ENCODE data around the gene KRTAP9-9. TPM values are rescaled to one million over a fixed set of nuclear protein-coding genes. Genes with fewer than 3 reads are reported as not detected.

The KRTAP9-9 gene
- total RNA-seq, 1 donor = not detected

DNA sequence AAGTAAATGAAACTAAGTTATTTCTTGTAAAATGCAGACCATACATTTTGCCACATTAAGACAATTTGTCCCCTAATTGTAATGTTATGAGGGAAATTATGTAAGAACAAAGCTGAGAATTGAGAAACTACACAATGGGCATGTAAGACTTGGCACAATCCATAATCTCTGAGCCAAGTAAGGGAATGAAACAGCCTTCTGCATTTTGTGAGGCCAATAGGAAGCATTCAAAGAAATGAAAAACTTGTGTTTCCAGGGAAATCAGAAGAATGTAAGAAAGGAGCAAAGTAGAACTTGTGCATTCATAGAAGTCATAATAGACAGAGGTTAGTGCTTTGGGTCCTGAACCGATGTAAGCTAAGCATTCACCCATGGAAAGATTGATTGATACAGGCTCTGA, 3.9 kb upstream of the KRTAP9-9 start:
- H3K36me3 ChIP-seq (ENCODE audit: insufficient read depth, low read length) = no peaks in the 10 kb centered on the region
- no peaks in the 10 kb centered on the region for H4K20me1 ChIP-seq (ENCODE audit: insufficient read depth, low read length)
- H2AFZ ChIP-seq (ENCODE audit: low read length) = no peak overlapping the region
- no peak overlapping the region for H3K4me2 ChIP-seq (ENCODE audit: insufficient read depth, low read length)
- H3K9me3 ChIP-seq (ENCODE audit: low read depth, low read length) = no peaks in the 10 kb centered on the region
- H3K4me1 ChIP-seq (ENCODE audit: insufficient read depth, low read length) = no peaks in the 10 kb centered on the region
- TF ChIP-seq, protein P1, sequence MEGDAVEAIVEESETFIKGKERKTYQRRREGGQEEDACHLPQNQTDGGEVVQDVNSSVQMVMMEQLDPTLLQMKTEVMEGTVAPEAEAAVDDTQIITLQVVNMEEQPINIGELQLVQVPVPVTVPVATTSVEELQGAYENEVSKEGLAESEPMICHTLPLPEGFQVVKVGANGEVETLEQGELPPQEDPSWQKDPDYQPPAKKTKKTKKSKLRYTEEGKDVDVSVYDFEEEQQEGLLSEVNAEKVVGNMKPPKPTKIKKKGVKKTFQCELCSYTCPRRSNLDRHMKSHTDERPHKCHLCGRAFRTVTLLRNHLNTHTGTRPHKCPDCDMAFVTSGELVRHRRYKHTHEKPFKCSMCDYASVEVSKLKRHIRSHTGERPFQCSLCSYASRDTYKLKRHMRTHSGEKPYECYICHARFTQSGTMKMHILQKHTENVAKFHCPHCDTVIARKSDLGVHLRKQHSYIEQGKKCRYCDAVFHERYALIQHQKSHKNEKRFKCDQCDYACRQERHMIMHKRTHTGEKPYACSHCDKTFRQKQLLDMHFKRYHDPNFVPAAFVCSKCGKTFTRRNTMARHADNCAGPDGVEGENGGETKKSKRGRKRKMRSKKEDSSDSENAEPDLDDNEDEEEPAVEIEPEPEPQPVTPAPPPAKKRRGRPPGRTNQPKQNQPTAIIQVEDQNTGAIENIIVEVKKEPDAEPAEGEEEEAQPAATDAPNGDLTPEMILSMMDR (IDR thresholded peaks at IDR 0.05; ENCODE audit: extremely low read depth, low read depth, low read length) = no peak
- no peak overlapping the region for H3K27ac ChIP-seq (ENCODE audit: low read depth, low read length)
- H3K27me3 ChIP-seq (ENCODE audit: insufficient read depth, low read length) = no peaks in the 10 kb centered on the region
- no peaks in the 10 kb centered on the region for H3K79me2 ChIP-seq (ENCODE audit: insufficient read depth, low read length)
- no peak overlapping the region for H3K4me3 ChIP-seq (ENCODE audit: insufficient read depth, low read length)
- no peak for DNase-seq (ENCODE audit: insufficient read length, low spot score, missing footprints)

DNA sequence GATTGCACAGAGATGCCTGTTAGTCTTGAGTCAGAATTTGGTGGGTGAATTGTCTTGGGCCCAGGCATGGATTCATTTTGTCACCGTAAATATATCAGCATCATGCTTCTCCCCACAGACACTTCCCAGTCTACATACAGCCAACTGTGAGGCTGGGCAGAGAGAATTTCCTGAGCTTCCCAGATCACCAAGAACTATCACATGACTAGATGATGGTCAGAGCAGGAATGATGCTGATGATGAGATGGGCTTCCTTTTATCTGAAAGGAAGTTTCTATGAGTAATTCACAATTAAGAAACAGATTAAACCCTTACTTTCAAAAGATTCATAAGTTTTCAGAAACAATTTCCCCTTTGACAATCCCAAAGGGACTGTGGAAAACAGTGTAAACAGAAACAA, 323 bp upstream of the KRTAP9-9 start:
- H3K79me2 ChIP-seq (ENCODE audit: insufficient read depth, low read length) = no peaks in the 10 kb centered on the region
- DNase-seq (ENCODE audit: insufficient read length, low spot score, missing footprints) = peak; percentile 22
- H2AFZ ChIP-seq (ENCODE audit: low read length) = no peak overlapping the region
- H3K4me3 ChIP-seq (ENCODE audit: insufficient read depth, low read length) = no peak overlapping the region
- H3K9me3 ChIP-seq (ENCODE audit: low read depth, low read length) = no peaks in the 10 kb centered on the region
- H3K27me3 ChIP-seq (ENCODE audit: insufficient read depth, low read length) = no peaks in the 10 kb centered on the region
- TF ChIP-seq, protein P1 (IDR thresholded peaks at IDR 0.05; ENCODE audit: extremely low read depth, low read depth, low read length) = no peak
- H3K27ac ChIP-seq (ENCODE audit: low read depth, low read length) = no peak overlapping the region
- no peaks in the 10 kb centered on the region for H4K20me1 ChIP-seq (ENCODE audit: insufficient read depth, low read length)
- no peak overlapping the region for H3K4me2 ChIP-seq (ENCODE audit: insufficient read depth, low read length)
- no peaks in the 10 kb centered on the region for H3K36me3 ChIP-seq (ENCODE audit: insufficient read depth, low read length)
- H3K4me1 ChIP-seq (ENCODE audit: insufficient read depth, low read length) = no peaks in the 10 kb centered on the region

DNA sequence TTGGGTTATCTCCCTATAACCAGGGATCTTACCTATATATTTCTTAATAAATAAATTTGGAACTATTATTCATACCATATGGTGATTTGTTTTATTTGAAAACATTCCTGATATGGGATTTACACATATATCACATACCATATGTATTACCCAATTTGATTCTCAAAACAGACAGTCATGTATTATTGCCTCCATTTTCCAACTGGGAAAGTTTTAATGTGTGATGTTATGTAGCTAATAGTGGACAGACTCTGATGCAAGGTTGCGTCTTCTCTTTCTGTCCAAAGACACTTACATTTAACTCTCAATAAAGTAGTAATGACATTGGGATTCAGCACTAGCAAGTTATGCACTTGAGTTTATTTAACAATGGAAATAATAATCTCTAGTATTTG, 1.1 kb downstream of the KRTAP9-9 start:
- no peaks in the 10 kb centered on the region for H4K20me1 ChIP-seq (ENCODE audit: insufficient read depth, low read length)
- no peaks in the 10 kb centered on the region for H3K79me2 ChIP-seq (ENCODE audit: insufficient read depth, low read length)
- no peak for DNase-seq (ENCODE audit: insufficient read length, low spot score, missing footprints)
- no peaks in the 10 kb centered on the region for H3K27me3 ChIP-seq (ENCODE audit: insufficient read depth, low read length)
- H3K4me2 ChIP-seq (ENCODE audit: insufficient read depth, low read length) = no peak overlapping the region
- no peak overlapping the region for H3K27ac ChIP-seq (ENCODE audit: low read depth, low read length)
- H3K4me1 ChIP-seq (ENCODE audit: insufficient read depth, low read length) = no peaks in the 10 kb centered on the region
- no peaks in the 10 kb centered on the region for H3K9me3 ChIP-seq (ENCODE audit: low read depth, low read length)
- no peak overlapping the region for H2AFZ ChIP-seq (ENCODE audit: low read length)
- H3K4me3 ChIP-seq (ENCODE audit: insufficient read depth, low read length) = no peak overlapping the region
- TF ChIP-seq, protein P1 (IDR thresholded peaks at IDR 0.05; ENCODE audit: extremely low read depth, low read depth, low read length) = no peak
- no peaks in the 10 kb centered on the region for H3K36me3 ChIP-seq (ENCODE audit: insufficient read depth, low read length)

DNA sequence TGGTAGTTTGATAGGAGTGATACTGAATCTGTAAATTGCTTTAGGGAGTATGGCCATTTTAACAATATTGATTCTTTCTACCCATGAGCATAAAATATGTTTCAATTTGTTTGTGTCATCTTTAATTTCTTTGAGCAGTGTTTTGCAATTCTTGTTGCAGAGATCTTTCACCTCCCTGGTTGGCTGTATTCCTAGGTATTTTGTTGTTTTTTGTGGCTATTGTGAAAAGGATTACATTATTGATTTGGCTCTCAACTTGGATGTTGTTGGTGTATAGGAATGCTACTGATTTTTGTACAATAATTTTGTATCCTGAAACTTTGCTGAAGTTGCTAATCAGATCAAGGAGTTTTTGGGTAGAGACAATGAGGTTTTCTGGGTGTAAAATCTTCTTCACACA, 3.2 kb downstream of the KRTAP9-9 start:
- Histone ChIP-seq H4K20me1 (ENCODE audit: insufficient read depth, low read length) (no peaks in the 10 kb centered on the region), H3K9me3 (ENCODE audit: low read depth, low read length) (no peaks in the 10 kb centered on the region), H2AFZ (ENCODE audit: low read length) (no peak overlapping the region), H3K4me3 (ENCODE audit: insufficient read depth, low read length) (no peak overlapping the region), H3K36me3 (ENCODE audit: insufficient read depth, low read length) (no peaks in the 10 kb centered on the region), H3K4me2 (ENCODE audit: insufficient read depth, low read length) (no peak overlapping the region), H3K27ac (ENCODE audit: low read depth, low read length) (no peak overlapping the region), H3K4me1 (ENCODE audit: insufficient read depth, low read length) (no peaks in the 10 kb centered on the region), H3K27me3 (ENCODE audit: insufficient read depth, low read length) (no peaks in the 10 kb centered on the region), H3K79me2 (ENCODE audit: insufficient read depth, low read length) (no peaks in the 10 kb centered on the region)
- TF ChIP-seq, protein P1 (IDR thresholded peaks at IDR 0.05; ENCODE audit: extremely low read depth, low read depth, low read length) = no peak
- no peak for DNase-seq (ENCODE audit: insufficient read length, low spot score, missing footprints)

Data from osteoblast (primary cell).